AG04450 (cell line): Measurements from ENCODE around the gene BLTP3A. TPM values are rescaled to one million over a fixed set of nuclear protein-coding genes. Genes with fewer than 3 reads are reported as not detected.
"Not testable (repeated sequence)": the region's sequence is repeated elsewhere in the genome, so short reads cannot be mapped to it uniquely, and the experiment has no call there.

Experiments
- CTCF ChIA-PET: fragments of 300-600, 350-600 bp; formaldehyde crosslinking; extraction: SDS; loops from one replicate; lab custom pipeline; 2022; ENCODE audit warnings: antibody characterized with exemption, inconsistent platforms; lab: Charles Lee
- POLR2A ChIA-PET: fragments of 350-600 bp; formaldehyde crosslinking; extraction: SDS; loops from one replicate; lab custom pipeline; 2021; ENCODE audit warnings: antibody characterized with exemption, inconsistent platforms; lab: Yijun Ruan, JAX
- DNase-seq: peaks from one replicate; pipeline ENCODE4 v3.0.0-alpha.2; 2011; ENCODE audit warnings: low read depth, low spot score
- H3K27ac ChIP-seq: one replicate; pipeline ENCODE4 v1.5.1; 2012; ENCODE audit warnings: low read depth, low read length, control low read depth
- H3K27me3 ChIP-seq: one replicate; pipeline ENCODE4 v1.6.0; 2012; ENCODE audit warnings: low read length; ENCODE audit not compliant: control insufficient read depth, insufficient read depth
- H3K4me3 ChIP-seq: 2 replicates; pipeline ENCODE4 v1.5.1; 2011; ENCODE audit warnings: mild to moderate bottlenecking, low read depth, low read length, control low read depth
- H3K9me3 ChIP-seq: 2 replicates; pipeline ENCODE4 v1.5.1; 2012; ENCODE audit warnings: low read length; ENCODE audit not compliant: control insufficient read depth, insufficient read depth
- polyA plus RNA-seq: library from polyadenylated mRNA; depleted of rRNA; stranded (reverse); fragments of >200 nt; gene quantifications from 2 replicates; pipeline ENCODE4 v1.2.3, GENCODE V29; 2011
- TF ChIP-seq, protein P1 (sequence below): IDR thresholded peaks from 2 replicates; pipeline ENCODE4 v1.5.1; 2011; ENCODE audit warnings: low read depth, low read length, control low read depth, inconsistent platforms

BLTP3A gene
- polyA plus RNA-seq, 1 experiment = 9.9 TPM

DNA sequence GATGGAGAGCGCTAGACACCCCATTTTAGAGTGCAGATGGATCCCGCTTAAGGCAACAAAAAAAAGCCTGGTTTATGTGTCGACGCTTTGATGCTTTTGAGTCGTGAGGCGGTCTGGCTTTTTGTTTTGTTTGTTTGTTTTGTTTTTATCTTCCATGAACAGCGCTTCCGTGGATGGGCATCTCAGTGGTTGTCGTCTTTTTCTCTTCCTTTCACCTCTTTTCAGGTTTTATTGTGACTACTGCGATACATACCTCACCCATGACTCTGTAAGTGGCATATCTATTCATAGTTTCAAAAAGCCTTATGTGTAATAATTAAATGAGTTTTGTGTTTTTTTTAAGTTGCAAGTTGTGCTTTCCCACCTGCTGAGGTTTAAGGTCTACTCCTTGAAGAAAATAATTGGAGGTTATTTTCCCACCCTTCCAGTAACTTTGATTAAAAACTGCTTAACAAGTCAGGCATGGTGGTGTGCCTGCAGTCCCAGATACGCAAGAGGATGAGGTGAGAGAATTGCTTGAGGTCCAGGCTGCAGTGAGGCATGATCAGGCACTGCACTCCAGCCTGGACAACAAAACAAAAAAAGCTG, 34.1 kb upstream of the BLTP3A start:
- POLR2A ChIA-PET = interaction anchor here (0.5 to 1.5 kb wide), 8 partner anchors 35 to 150 kb away, joined by 3 to 8 read pairs (median 4); partner anchors contain the start of genes ILRUN and TAF11
- H3K4me3 ChIP-seq = peak overlapping the region; percentile 97
- H3K27me3 ChIP-seq = no peaks in the 10 kb centered on the region
- no peak for DNase-seq
- H3K9me3 ChIP-seq = no peaks in the 10 kb centered on the region
- CTCF ChIA-PET = interaction anchor here (1.1 kb wide), 1 partner anchor 11 kb away, joined by 3 read pairs; no protein-coding TSS in a partner anchor
- TF ChIP-seq, protein P1, sequence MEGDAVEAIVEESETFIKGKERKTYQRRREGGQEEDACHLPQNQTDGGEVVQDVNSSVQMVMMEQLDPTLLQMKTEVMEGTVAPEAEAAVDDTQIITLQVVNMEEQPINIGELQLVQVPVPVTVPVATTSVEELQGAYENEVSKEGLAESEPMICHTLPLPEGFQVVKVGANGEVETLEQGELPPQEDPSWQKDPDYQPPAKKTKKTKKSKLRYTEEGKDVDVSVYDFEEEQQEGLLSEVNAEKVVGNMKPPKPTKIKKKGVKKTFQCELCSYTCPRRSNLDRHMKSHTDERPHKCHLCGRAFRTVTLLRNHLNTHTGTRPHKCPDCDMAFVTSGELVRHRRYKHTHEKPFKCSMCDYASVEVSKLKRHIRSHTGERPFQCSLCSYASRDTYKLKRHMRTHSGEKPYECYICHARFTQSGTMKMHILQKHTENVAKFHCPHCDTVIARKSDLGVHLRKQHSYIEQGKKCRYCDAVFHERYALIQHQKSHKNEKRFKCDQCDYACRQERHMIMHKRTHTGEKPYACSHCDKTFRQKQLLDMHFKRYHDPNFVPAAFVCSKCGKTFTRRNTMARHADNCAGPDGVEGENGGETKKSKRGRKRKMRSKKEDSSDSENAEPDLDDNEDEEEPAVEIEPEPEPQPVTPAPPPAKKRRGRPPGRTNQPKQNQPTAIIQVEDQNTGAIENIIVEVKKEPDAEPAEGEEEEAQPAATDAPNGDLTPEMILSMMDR = no peak
- H3K27ac ChIP-seq = peak overlapping the region; percentile 68

DNA sequence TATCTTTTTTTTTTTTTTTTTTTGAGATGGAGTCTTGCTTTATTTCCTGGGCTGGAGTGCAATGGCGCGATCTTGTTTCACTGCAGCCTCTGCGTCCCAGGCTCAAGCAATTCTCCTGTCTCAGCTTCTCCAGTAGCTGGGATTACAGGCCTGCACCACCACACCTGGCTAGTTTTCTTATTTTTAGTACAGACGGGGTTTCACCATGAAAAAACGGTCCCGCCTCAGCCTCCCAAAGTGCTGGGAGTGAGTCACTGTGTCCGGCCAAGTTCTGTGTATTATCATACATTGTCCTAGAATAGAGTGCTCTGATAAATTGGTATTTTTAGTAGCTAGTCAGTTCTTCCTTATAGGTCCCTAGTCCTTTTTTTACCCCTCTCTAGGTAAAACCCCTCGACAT, 31.8 kb upstream of the BLTP3A start:
- H3K27me3 ChIP-seq = no peaks in the 10 kb centered on the region
- no peaks in the 10 kb centered on the region for H3K9me3 ChIP-seq
- H3K27ac ChIP-seq = no peak overlapping the region
- H3K4me3 ChIP-seq = no peak overlapping the region
- ChIA-PET CTCF (no interaction called here), POLR2A (no interaction called here)
- TF ChIP-seq, protein P1 = no peak
- DNase-seq = no peak

DNA sequence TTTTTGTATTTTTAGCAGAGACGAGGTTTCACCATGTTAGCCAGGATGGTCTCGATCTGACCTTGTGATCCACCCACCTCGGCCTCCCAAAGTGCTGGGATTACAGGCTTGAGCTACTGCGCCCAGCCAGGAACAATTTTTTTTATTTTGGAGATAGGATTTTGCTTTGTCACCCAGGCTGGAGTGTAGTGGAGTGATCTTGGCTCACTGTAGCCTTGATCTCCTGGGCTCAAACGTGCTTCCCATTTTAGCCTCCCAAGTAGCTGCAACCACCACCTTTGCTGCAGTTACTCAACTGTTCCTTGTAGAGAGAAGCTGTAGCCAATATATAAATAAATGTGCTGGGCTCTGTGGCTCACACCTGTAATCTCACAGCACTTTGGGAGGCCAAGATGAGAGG, 30.2 kb upstream of the BLTP3A start:
- H3K9me3 ChIP-seq, DNase-seq, H3K27me3 ChIP-seq, CTCF ChIA-PET, H3K27ac ChIP-seq, H3K4me3 ChIP-seq, POLR2A ChIA-PET: not testable (repeated sequence)

DNA sequence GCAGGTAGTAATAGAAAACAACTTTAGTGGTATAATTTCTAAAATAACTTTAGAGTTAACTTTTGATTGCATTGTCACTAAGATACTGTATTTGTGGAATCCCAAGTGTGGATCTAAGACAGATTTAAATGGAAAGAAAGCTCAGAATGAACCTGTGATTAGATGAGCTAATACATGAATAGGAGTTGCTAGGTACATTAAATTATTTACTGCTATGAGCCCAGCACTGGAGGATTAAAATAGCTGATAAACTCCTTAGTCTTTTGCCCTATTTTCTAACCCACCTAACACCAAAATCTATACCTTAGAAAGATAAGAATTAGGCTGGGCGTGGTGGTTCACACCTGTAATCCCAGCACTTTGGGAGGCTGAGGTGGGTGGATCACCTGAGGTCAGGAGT, 23.7 kb upstream of the BLTP3A start:
- Histone ChIP-seq H3K9me3 (no peaks in the 10 kb centered on the region), H3K27me3 (no peaks in the 10 kb centered on the region), H3K27ac (no peak overlapping the region), H3K4me3 (no peak overlapping the region)
- DNase-seq = no peak
- CTCF ChIA-PET = interaction anchor here (1.6 kb wide), 1 partner anchor 11 kb away, joined by 3 read pairs; the partner anchor contains the start of gene SNRPC
- TF ChIP-seq, protein P1 = no peak
- POLR2A ChIA-PET = no interaction called here

DNA sequence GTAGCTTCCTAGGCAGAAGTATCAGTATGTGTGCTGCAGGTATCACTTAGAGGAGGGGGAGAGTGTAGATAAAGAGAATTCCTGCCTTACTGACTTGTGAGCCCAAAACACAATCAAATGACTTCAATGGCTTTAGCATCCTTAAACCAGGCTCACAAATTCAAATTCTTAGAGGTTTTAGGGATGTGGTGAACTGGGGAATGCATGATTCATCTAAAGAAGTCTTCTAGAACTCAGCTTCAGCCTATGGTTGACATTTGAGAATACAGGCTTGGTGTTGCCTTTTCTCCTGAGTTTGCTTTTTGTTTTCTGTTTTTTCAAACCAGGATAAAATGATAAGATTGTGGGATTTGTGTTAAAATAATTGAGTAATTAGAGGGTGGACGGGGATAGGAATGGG, 20.2 kb upstream of the BLTP3A start:
- POLR2A ChIA-PET = no interaction called here
- peak; percentile 44 for DNase-seq

More for the DNA sequence above, 20.2 kb upstream of the BLTP3A start:
- Histone ChIP-seq H3K4me3 (no peak overlapping the region), H3K27ac (no peak overlapping the region), H3K27me3 (no peaks in the 10 kb centered on the region), H3K9me3 (no peaks in the 10 kb centered on the region)
- TF ChIP-seq, protein P1 = no peak
- CTCF ChIA-PET = no interaction called here
